HG02970 (cell line): Measurements from ENCODE around the gene RABGAP1L.
"Not testable (repeated sequence)": the region's sequence is repeated elsewhere in the genome, so short reads cannot be mapped to it uniquely, and the experiment has no call there.

ENCODE experiments used
- ATAC-seq: cut with Tn5 transposase; IDR thresholded peaks from one replicate; pipeline ENCODE4 v1.9.1; 2021; ENCODE audit warnings: mild to moderate bottlenecking, moderate library complexity, moderate number of reproducible peaks; ENCODE audit not compliant: unreplicated experiment, low FRiP score

RABGAP1L gene

DNA sequence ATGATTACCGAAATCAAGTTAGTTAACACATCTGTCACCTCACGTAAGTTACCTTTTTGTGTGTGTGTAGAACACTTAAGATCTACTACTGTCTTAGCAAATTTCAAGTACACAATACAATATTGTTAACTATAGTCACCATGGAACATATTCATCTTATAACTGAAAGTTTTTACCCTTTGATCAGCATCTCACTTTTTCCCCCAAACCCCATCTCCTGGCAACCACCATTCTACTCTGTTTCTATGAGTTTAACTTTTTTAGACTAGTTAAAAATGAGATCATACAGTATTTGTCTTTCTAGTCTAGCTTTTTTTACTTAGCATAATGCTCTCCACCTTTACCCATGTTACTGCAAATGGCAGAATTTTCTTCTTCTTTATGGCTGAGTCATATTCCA is 124.7 kb downstream of the RABGAP1L start:
- ATAC-seq: no peak

DNA sequence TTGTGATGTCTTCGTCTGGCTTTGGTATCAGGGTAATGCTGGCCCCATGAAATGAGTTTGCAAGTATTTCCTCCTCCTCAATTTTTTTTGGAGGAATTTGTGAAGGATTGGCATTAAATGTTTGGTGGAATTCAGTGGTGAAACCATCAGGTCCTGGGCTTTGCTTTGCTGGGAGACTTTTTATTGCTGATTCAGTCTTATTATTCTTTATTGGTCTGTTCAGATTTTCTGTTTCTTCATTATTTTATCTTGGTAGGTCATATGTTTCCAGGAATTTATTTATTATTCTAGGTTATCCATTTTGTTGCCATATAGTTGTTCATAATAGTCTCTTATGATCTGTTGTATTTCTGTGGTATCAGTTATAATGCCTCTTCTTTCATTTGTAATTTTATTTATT is 126.7 kb downstream of the RABGAP1L start:
- ATAC-seq: no peak

DNA sequence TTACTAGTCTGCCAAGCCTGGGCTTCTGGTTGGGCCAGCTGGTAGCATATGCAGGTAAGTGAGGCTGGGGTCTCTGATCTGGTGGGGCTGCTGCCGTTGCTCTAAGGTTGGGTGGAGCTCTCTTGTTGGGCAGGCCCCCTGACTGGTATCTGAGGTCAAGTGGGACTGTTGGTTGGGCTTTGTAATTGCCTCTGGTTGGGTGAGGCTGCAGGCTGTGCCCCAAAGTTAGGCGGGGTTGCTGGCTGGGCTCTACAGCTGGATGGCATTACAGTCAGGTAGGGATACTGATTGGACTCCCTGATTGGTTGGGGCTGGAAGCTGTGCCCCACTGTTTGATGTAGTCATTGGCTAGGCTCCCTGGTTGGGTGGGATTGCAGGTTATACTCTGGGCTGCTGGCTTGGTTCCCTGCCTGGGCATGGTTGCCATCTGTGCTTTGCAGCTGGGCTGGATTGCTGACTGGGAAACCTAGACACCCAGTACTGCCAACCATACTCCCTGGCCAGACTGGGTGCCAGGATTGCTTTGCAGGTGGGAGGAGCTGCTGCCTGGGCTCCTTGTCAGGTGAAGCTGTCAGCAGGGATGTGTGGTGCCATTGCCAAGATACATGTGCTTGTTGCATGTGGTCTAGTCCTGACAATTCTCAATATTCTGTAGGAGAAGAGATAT is 130.5 kb downstream of the RABGAP1L start:
- ATAC-seq: no peak

DNA sequence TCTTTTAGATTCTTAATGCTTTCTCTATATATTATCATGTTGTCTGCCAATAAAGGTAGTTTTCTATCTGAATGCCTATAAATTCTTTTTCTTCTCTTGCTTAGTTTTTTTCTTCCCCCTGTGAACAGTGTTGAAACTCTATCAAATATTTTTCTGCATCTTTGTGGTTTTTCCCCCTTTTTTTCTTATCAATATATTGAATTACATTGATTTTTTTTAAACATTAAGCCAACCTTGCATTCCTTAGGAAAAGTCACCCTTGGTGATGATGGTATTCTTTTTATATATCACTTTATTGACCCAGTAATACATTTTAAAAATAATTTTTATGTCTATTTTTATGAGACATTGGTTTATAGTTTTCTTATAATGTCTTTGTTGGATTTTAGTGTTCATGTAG is 131.7 kb downstream of the RABGAP1L start:
- no peak for ATAC-seq

DNA sequence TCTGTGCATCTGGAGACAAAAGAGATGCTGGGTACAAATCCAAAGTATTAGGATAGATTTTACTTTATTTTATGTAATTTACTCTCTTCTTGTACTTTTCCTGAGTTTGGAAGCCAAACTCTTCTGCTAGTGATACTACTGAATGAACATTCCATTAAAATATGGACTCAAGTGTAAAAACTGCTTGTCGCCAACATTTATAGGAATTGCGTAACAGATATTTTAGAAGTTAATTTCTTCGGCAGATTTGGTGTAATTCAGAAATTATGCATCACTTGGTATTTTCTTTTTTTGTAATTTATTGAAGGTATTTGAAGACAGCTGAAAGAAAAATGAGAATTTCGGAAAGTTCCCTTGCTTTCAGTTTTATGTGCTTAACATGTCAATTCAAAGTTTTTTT is 137.0 kb downstream of the RABGAP1L start:
- no peak for ATAC-seq

DNA sequence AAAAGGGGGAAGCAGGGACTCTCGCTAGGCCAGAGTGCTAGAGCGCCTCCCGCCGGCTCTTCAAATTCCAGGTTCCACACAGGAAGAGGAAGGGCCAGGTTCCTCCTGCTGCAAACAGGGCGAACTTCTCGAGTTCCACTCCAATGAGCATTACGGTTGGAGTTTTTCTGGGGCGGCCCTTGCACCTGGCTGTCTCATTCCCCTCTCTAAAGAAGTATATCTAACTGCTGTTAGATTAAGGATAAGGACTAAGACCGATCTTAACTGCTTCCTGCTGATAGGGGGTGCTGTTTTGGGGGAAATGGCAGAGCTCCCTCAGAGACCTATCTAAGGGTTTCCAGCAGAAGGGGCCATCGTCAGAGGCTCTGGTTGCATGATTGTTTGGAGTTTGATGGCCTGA is 138.0 kb downstream of the RABGAP1L start:
- no peak for ATAC-seq

DNA sequence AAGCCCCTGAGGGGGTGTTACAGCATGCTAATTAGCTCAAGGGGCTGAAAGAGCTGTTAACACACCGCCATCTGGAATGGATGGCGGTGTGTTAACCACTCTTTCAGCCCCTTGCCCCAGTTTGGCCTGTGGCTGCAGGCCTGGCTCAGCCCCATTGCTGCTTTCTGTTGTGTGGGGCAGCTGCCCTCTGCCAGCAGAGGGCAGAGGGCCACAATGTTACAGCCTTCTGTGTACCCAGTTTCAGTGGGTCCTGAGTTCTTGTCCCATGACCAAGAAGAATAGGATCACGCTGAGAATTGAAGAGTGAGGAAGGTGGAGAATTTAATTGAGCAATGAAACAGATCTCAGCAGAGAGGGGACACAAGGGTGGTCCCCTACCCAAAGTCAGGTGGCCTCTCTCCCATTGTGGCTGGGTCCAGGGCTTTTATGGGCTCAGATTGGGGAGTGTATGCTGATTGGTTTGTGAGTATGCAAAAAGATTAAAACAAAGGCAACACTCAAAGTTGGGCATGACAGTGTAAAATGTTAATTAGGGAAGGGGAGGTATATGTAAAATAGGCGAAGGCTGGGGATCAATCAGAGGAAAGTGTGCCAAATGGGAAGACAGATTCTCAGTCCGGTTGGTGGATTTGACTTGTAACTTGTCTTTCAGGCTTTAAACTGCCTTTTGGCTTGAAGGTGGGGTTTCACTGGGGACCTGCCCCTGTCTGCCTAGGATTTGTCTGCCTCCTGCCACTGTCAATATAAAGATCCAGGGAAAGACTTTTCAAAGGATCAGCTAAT is 142.2 kb downstream of the RABGAP1L start:
- no peak for ATAC-seq

DNA sequence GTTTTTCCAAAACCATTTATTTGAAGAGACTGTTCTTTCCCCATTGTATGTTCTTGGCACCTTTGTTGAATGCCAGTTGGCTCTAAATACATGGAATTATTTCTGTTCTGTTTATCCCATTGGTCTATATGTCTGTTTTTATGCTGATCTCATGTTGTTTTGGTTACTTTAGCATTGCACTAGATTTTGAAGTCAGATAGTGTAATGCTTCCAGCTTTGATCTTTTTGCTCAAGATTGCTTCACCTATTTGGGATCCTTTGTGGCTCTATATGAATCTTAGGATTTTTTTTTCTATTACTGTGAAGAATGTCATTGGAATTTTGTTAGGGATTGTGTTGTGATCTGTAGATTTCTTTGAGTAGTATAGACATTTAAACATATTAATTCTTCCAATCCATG is 149.3 kb downstream of the RABGAP1L start:
- no peak for ATAC-seq

DNA sequence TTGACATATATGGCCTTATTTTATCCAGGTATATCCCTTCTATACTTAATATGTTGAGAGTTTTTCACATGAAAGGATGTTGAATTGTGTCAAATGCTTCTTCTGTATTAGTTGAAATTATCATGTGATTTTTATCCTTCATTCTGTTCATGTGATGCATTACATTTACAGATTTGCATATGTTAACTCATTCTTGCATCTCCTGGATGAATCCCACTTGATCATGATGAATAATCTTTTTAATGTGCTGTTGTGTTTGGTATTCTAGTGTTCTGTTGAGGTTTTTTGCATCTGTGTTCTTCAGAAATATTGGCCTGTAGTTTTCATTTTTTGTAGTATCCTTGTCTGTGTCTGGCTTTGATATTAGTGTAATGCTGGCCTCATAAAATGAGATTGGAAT is 150.2 kb downstream of the RABGAP1L start:
- no peak for ATAC-seq

DNA sequence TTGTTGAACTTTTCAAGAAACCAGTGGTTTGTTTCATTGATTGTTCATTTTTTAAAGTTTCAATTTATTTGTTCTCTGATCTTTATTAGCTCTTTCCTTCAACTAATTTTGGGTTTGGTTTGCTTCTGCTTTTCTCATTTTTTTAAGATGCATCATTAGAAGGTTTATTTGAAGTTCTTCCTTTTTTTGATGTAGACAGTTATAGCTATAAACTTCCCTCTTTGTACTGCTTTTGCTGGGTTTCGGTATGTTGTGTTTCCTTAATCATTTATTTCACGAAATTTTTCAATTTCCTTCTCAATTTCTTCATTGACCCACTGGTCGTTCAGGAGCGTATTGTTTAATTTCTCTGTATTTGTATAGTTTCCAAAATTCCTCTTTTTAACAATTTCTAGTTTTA is 155.1 kb downstream of the RABGAP1L start:
- no peak for ATAC-seq

DNA sequence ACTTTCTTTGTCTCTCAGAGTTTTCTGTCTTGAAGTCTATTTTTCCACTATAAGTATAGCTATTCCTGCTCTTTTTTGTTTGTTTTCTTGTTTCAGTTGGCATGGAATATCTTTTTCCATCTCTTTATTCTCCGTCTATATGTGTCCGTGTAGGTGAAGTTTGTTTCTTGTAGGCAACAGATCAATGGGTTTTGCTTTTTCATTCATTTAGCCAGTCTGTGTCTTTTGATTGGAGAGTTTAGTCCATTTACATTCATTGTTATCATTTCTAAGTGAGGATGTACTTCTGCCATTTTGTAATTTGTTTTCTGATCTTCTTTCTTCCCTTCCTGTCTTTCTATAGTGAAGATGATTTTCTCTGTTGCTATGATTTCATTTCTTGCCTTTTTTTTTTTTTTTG is 155.9 kb downstream of the RABGAP1L start:
- no peak for ATAC-seq

DNA sequence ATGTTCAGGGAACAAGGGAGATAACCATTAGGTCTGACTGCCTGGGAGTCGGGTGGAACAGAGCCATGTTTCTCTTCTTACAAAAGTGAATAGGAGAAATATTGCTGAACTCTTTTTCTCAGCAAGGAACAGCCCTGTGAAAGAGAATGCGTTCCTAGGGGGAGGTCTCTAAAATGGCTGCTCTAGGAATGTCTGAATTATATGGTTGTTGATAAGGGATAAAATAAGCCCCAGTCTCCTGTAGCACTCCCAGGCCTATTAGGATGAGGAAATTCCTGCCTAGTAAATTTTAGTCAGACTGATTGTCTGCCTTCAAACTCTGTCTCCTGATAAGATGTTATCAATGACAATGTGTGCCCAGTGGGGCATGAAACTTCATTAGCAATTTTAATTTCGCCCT is 161.6 kb downstream of the RABGAP1L start:
- not testable (repeated sequence) for ATAC-seq

DNA sequence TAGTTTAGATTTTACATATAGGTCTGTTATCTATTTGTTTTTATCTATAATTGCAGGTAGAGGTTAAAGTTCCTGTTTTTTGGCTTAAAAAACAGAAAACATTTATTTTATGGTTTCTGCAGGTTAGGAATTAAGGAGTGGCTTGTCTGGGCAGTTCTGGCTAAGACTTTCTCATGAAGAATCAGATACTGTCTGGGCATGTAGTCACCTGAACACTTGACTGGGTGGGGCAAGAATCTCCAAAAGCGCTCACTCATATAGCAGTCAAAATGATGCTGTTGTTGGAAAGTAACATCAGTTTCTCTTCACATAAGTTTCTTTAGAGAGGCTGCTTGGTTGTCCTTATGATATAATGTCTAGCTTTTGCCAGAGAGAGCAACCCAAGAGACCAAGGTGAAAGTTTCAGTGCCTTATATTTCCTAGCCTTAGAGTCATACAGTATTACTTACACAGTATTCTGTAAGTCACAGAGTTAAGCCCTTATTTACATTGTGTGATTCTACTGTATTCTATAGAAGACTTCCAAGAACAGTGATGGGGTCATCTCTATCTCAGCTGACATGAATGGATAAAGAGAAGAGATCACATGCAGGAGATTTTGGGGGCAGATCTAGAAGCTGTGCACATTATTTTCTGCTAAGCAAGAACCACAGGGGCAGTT is 163.0 kb downstream of the RABGAP1L start:
- no peak for ATAC-seq

DNA sequence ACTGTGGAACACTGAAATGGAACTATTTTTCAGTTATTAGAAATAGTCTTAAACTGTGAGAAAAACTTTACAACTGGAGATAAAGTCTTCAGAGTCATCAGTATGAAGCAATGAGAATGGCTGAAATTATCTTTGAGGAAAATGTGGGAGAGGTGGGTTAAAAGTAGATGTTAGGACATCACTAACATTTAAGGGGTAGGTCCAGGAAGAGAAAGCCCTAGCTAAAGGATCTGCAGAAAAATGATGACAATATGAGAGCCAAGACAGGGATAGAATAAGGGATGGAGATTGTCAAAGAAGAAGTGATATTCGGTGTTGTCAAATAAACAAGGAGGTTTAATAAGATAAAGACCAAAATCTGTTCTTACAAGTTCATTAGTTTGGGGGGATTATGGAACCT is 165.2 kb downstream of the RABGAP1L start:
- ATAC-seq: no peak

DNA sequence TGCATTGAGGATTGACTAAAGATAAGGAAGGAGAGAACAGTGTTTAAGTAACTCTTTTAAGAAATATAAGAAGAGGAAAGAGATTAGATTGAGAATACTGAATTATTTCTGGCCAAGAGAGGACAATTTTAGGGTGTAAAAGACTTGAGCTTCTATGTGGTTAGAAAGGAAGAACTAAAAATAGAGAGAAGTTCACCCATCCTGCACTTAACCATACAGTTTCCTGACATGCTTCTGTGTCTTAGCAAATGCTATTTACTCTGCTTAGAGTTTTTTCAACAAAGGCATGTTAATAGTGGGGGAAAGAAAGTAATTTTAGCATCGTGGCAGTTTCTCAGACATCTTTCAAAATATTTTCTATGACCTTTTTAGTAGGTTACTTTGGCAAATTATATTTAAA is 165.6 kb downstream of the RABGAP1L start:
- ATAC-seq: no peak

DNA sequence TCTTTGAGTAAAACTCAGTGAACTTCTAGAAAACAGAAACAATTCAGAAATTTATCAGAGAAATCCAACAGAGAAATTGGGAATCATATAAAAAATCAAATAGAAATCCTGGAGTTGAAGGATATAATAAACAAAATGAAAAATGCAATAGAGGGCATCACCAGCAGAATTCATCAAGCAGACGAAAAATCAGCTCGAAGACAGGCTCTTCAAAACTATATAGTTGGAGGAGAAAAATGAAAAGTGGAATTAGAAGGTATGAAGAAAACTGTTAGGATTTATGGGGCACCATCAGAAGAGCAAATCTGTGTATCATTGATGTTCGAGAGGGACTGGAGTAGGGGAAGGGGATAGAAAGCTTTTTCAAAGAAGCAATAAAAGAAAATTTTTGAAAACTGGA is 167.0 kb downstream of the RABGAP1L start:
- no peak for ATAC-seq

DNA sequence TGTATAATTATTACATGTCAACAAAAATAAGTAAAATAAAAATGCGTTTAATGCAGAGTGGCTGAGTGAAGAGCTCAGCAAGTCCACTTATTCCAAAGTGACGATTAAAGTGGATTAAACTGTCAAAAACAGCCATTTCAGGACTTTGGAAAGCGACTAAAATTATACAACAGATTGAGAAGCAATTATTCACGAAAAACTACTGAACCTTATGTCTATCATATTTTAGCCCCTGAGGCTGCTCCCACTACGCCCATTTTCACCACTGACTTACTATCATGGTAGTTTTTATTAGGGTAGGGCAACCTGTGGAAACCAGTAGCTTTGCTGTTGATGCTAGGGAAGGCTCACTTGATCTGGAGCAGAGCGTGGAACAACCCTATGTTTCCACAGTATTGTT is 174.1 kb downstream of the RABGAP1L start:
- no peak for ATAC-seq

DNA sequence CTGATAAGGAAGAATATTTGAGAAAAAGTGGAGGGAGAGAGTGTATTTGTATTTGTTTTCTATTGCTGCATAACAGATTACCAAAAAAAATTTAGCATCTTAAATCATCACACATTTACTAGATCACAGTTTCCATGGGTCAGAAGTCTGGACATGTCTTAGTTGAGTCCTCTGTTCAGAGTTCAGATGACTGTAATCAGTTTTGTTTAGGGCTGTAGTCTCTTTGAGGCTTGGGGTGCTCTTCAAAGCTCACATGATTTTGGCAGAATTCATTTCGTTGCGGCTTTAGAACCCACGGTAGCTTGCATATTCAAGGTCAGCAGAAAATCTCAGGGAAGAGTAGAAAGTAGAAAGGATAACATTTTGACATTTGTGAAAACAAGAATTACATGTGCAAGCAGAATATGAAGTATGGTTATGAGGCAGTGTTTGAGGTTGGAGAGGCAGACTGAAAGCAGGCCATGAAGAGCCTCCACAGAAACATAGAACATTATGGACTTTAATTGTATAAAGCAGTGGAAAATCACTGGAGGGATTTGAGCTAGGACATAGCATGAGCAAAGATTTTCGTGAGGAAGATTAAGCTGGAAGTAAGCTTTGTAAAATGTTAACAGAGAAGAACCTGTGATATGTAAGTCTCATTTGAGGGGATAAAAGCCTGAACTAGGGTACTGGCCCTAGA is 177.8 kb downstream of the RABGAP1L start:
- ATAC-seq: no peak

DNA sequence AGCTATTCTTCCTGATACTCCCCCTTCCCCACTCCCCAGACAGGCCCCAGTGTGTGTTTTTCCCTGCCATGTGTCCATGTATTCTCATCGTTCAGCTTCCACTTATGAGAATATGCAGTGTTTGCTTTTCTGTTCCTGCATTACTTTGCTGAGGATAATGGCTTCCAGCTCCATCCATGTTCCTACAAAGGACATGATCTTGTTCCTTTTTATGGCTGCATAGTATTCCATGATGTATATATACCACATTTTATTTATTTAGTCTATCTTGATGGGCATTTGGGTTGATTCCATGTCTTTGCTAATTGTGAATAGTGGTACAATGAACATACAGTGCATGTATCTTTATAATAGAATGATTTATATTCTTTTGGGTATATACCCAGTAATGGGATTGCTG is 181.1 kb downstream of the RABGAP1L start:
- ATAC-seq: not testable (repeated sequence)

DNA sequence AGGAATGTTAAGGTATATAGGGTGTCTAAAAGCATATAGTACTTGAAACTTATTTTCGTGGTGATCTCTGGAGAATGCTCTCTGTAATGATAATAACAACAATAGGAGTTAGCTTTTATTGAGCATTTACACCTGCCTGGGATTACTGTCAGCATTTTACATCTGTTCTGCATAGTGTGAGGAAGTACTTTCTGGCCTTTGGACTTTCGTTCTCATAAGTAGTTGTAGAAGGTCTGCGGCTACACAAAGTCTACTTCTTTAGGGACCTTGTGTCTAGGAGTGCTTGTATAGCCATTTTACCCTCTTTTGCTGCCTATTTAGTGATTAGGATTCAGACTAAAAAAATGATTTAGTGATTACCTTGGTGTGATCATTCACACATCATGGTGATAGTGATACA is 184.8 kb downstream of the RABGAP1L start:
- ATAC-seq: no peak

DNA sequence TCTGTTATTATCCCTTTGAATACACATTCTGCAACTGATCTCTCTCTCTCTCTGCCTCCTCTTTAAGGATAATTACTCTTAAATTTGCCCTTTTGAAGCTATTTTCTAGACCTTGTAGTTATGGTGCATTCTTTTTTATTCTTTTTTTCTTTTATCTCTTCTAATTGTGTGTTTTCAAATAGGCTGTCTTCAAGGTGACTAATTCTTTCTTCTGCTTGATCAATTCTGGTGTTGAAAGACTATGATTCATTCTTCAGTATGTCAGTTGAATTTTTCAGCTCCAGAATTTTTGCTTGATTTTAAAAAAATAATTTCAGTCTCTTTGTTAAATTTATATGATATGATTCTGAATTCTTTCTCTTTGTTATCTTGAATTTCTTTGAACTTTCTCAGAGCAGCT is 192.8 kb downstream of the RABGAP1L start:
- no peak for ATAC-seq
